Activated CD8-positive, alpha-beta memory T cell treated with anti-CD3 and anti-CD28 coated beads for 24 hours (primary cell): ENCODE measurements around the gene CCNL1.

ENCODE experiments used
- DNase-seq: peaks from one replicate; pipeline ENCODE4 v3.0.0-alpha.2; 2020

CCNL1 gene

GRCh38 chr3:157102098-157102497 is 57.8 kb downstream of the CCNL1 start:
- DNase-seq = peak; percentile 30

GRCh38 chr3:157101486-157101885 is 58.5 kb downstream of the CCNL1 start:
- DNase-seq = no peak

DNA sequence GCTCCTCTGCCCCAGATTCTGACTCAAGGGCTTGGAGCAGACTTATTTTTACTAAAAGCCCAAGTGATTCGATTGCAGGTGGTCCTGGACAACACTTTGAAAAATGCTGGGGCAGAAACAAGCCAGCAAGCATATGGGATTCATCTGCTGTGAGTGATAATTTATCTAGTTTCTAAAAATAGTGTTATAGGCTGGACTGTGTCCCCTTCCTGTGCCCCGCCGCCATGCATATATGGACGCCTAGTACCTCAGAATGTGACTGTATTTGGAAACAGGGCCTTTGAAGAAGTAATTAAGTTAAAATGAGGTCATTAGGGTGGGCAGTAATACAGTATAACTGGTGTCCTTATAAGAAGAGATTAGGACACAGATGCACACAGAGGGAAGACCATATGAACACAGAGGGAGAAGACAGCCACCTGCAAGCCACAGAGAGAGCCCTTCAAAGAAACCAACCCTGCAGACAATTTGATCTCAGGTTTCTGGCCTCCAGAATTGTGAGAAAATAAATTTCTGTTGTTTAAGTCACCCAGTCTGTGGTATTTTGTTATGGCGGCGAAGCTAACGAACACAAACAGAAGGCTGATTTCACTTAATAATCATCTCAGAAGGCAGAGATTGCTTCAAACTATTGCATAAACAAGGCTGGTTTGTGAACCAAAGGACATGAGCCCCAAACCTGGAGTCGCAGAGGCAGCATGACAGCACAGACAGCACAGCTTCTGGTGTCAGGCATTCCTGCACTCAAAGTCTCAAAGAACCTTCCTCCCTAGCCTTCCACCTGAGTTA is 59.1 kb downstream of the CCNL1 start:
- no peak for DNase-seq

GRCh38 chr3:157100096-157100477 is 59.9 kb downstream of the CCNL1 start:
- DNase-seq = no peak

DNA sequence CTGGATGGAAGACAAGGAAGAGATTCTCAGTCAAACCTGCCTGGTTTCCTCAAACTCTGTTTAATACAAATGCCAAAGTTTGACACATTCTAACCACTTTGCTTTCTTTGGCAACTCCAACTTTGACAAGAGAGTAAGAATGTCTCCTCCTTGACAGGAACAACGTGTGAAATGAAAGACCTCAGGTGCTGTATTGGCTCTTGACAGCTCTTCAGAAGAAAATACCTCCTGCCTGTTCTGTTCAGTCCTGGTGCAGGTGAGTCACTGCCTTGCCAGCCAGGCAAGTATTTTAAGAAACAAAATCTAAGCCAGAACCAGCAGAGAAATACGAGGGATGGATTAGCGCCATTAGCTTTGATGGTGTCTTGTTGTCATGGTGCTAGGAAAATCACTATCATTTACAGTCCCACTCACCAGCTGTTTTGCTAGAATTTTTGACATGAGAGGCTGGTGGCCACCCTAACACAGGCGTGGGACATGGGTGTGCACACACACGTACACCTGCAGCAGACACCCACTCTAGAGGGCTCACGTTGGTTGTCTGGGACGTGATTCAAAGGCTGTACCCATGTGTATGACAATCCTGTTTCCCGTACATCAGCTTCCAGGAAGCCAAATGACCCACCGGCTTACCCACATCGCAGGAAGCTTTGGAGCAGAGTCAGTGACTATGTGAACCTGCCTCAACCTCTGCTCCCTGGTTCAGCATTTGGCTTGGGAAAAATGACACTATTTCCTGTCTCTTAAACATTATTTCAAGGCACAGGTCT is 60.4 kb downstream of the CCNL1 start:
- no peak for DNase-seq

GRCh38 chr3:157098823-157099185 is 61.1 kb downstream of the CCNL1 start:
- DNase-seq = no peak

GRCh38 chr3:157098121-157098822 is 61.7 kb downstream of the CCNL1 start:
- no peak for DNase-seq
